Measurements from ENCODE around the gene FAM234A. TPM values are rescaled to one million over a fixed set of nuclear protein-coding genes. Genes with fewer than 3 reads are reported as not detected.

FAM234A gene
- total and polyA plus RNA-seq, 2 donors (not counting 1 experiment from before 2014, with no cell fraction given) = 64.8 to 68.5 TPM

DNA sequence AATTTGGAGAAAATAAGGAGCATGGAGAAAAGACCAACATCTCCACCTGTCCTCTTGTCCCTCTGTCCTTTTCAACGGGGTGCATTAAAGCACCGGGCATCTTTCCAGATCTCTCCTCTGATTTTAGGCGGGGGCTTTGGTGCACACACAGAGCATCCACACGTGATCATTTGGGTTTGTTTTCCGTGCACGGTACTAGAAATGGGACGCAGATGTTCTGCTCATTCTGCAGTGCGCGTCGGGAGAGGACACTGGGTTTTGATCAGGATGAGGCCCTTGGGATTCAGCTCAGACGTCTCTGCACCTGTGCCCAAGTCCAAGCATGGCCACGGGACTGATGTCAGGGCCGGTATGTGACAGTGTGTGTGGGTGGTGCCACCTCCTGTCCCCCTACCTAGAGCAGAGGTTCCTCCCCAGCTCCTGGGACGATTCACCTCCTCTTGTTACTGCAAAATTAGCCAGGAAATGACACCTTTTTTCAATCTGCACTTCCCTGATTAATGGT is 80.2 kb downstream of the FAM234A start:
- no peak for DNase-seq (ENCODE audit: low read depth in 2 of 2)
- Histone ChIP-seq H3K27me3 (ENCODE audit: control insufficient read depth, insufficient read depth, low read length) (no peaks in the 10 kb centered on the region), H3K9me3 (ENCODE audit: control insufficient read depth, insufficient read depth, low read depth, low read length) (no peaks in the 10 kb centered on the region), H3K36me3 (ENCODE audit: control insufficient read depth, insufficient read depth, low read length) (peaks cover 5% of the 10 kb centered on the region), H3K4me3 (replicated peaks in 1 of 4; ENCODE audit: control extremely low read depth in 1 of 4, insufficient read depth in 1 of 4, low read depth in 3 of 4, low read length in 4 of 4) (no peak overlapping the region), H4K20me1 (ENCODE audit: control insufficient read depth, extremely low read depth, insufficient read depth, low read length) (no peaks in the 10 kb centered on the region), H3K9ac (ENCODE audit: insufficient read depth, low read length) (no peak overlapping the region), H3K27ac (ENCODE audit: insufficient read depth, low read length) (no peak overlapping the region), H2AFZ (ENCODE audit: low read length) (no peak overlapping the region), H3K79me2 (ENCODE audit: control insufficient read depth, insufficient read depth, low read length) (peaks cover 3% of the 10 kb centered on the region), H3K4me2 (ENCODE audit: extremely low read depth, insufficient read depth, low read length) (no peak overlapping the region), H3K4me1 (ENCODE audit: control insufficient read depth, extremely low read depth, insufficient read depth, low read length) (no peaks in the 10 kb centered on the region)
- TF ChIP-seq, protein P1, sequence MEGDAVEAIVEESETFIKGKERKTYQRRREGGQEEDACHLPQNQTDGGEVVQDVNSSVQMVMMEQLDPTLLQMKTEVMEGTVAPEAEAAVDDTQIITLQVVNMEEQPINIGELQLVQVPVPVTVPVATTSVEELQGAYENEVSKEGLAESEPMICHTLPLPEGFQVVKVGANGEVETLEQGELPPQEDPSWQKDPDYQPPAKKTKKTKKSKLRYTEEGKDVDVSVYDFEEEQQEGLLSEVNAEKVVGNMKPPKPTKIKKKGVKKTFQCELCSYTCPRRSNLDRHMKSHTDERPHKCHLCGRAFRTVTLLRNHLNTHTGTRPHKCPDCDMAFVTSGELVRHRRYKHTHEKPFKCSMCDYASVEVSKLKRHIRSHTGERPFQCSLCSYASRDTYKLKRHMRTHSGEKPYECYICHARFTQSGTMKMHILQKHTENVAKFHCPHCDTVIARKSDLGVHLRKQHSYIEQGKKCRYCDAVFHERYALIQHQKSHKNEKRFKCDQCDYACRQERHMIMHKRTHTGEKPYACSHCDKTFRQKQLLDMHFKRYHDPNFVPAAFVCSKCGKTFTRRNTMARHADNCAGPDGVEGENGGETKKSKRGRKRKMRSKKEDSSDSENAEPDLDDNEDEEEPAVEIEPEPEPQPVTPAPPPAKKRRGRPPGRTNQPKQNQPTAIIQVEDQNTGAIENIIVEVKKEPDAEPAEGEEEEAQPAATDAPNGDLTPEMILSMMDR (conservative IDR thresholded peaks at IDR 0.05 in 1 of 2, IDR thresholded peaks at IDR 0.05 in 1 of 2; ENCODE audit: low read depth in 1 of 2, low read length in 2 of 2) = no peak
- TF ChIP-seq EZH2 (IDR thresholded peaks at IDR 0.05; ENCODE audit: low read length, missing control alignments) = no peak

Other genes starting within 250 kb of the FAM234A start
- 2.6 and 3.3 TPM in 2 replicates for gene POLR3K, start 181.2 kb upstream of the FAM234A start, total RNA-seq
- 12.9 and 27.3 TPM in 2 replicates for gene POLR3K, start 181.2 kb upstream of the FAM234A start, polyA plus RNA-seq
- gene SNRNP25, start 181.0 kb upstream of the FAM234A start, total RNA-seq = 14.6 and 20.5 TPM in 2 replicates
- 25.9 and 49.4 TPM in 2 replicates for gene SNRNP25, start 181.0 kb upstream of the FAM234A start, polyA plus RNA-seq
- gene RHBDF1, start 162.2 kb upstream of the FAM234A start, total RNA-seq = 32.9 and 53.8 TPM in 2 replicates
- gene RHBDF1, start 162.2 kb upstream of the FAM234A start, polyA plus RNA-seq = 40.5 and 54.6 TPM in 2 replicates
- 256 and 268 TPM in 2 replicates for gene MPG, start 156.6 kb upstream of the FAM234A start, total RNA-seq
- 45.4 and 49.3 TPM in 2 replicates for gene MPG, start 156.6 kb upstream of the FAM234A start, polyA plus RNA-seq
- 6.7 and 9.6 TPM in 2 replicates for gene NPRL3, start 96.1 kb upstream of the FAM234A start, total RNA-seq
- gene NPRL3, start 96.1 kb upstream of the FAM234A start, polyA plus RNA-seq = 8.7 and 13.6 TPM in 2 replicates
- gene HBZ, start 82.2 kb upstream of the FAM234A start, total RNA-seq = not detected in 2 replicates
- gene HBZ, start 82.2 kb upstream of the FAM234A start, polyA plus RNA-seq = not detected in 2 replicates
- not detected in 2 replicates for gene HBM, start 68.8 kb upstream of the FAM234A start, total RNA-seq
- not detected in 2 replicates for gene HBM, start 68.8 kb upstream of the FAM234A start, polyA plus RNA-seq
- not detected in 2 replicates for gene HBA2, start 61.9 kb upstream of the FAM234A start, total RNA-seq
- gene HBA2, start 61.9 kb upstream of the FAM234A start, polyA plus RNA-seq = 0.19 TPM in 1 of 2 replicates, not detected in the other
- not detected in 2 replicates for gene HBA1, start 58.1 kb upstream of the FAM234A start, total RNA-seq
- gene HBA1, start 58.1 kb upstream of the FAM234A start, polyA plus RNA-seq = 0.69 and 0.77 TPM in 2 replicates
- gene HBQ1, start 54.4 kb upstream of the FAM234A start, total RNA-seq = not detected in 2 replicates
- gene HBQ1, start 54.4 kb upstream of the FAM234A start, polyA plus RNA-seq = not detected in 2 replicates
- gene LUC7L, start 5.4 kb upstream of the FAM234A start, total RNA-seq = 32.4 and 38.0 TPM in 2 replicates
- gene LUC7L, start 5.4 kb upstream of the FAM234A start, polyA plus RNA-seq = 30.9 and 31.1 TPM in 2 replicates
- gene RGS11, start 41.1 kb downstream of the FAM234A start, total RNA-seq = 3.1 and 6.3 TPM in 2 replicates
- gene RGS11, start 41.1 kb downstream of the FAM234A start, polyA plus RNA-seq = 1.1 TPM in 2 replicates
- gene ARHGDIG, start 45.8 kb downstream of the FAM234A start, total RNA-seq = 0.77 and 1.3 TPM in 2 replicates
- 0.12 and 0.30 TPM in 2 replicates for gene ARHGDIG, start 45.8 kb downstream of the FAM234A start, polyA plus RNA-seq
- gene PDIA2, start 48.3 kb downstream of the FAM234A start, total RNA-seq = 0.33 TPM in 1 of 2 replicates, not detected in the other
- 0.06 and 0.18 TPM in 2 replicates for gene PDIA2, start 48.3 kb downstream of the FAM234A start, polyA plus RNA-seq
- gene AXIN1, start 117.9 kb downstream of the FAM234A start, total RNA-seq = 18.2 and 18.7 TPM in 2 replicates
- 5.1 and 7.2 TPM in 2 replicates for gene AXIN1, start 117.9 kb downstream of the FAM234A start, polyA plus RNA-seq
- gene MRPL28, start 135.7 kb downstream of the FAM234A start, total RNA-seq = 53.7 and 65.2 TPM in 2 replicates
- gene MRPL28, start 135.7 kb downstream of the FAM234A start, polyA plus RNA-seq = 86.5 and 133 TPM in 2 replicates
- 48.8 and 82.7 TPM in 2 replicates for gene PGAP6, start 147.2 kb downstream of the FAM234A start, total RNA-seq
- gene PGAP6, start 147.2 kb downstream of the FAM234A start, polyA plus RNA-seq = 46.2 and 73.2 TPM in 2 replicates
- 51.9 and 71.7 TPM in 2 replicates for gene NME4, start 162.4 kb downstream of the FAM234A start, total RNA-seq
- 114 and 121 TPM in 2 replicates for gene NME4, start 162.4 kb downstream of the FAM234A start, polyA plus RNA-seq
- 6.4 and 12.1 TPM in 2 replicates for gene DECR2, start 167.1 kb downstream of the FAM234A start, total RNA-seq
- 10.8 and 12.0 TPM in 2 replicates for gene DECR2, start 167.1 kb downstream of the FAM234A start, polyA plus RNA-seq
- 17.5 and 22.1 TPM in 2 replicates for gene RAB11FIP3, start 190.8 kb downstream of the FAM234A start, total RNA-seq
- gene RAB11FIP3, start 190.8 kb downstream of the FAM234A start, polyA plus RNA-seq = 7.3 and 11.9 TPM in 2 replicates